ENCODE results near the gene ERP44.

DNA sequence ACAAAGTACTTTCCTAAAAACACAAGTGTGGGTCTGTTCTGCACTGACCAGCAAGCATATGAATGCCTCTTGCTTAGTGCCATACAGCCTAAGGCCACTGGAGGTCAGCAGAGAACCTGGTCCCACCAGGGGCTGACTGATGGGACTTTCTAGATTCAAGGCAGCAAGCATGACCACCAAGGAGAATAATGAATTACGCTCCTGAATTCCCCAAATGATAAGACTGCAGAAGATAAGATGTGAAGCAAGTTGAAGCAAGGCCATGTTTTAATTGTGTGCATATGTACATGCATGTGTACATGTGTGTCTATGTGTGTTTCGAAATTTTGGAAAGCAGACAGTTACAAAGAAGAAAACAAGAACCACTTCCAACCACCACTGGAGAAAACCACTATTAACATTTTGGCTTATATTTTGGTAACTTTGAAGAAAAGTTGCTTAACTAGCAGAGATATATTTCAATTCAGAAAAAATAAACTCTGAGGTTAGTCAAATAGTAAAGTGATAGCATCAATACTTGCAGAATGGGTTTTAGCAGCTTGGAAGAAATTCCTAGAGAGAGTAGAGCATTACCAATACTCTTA is 70.5 kb downstream of the ERP44 start:
- TF ChIP-seq POLR2A (IDR thresholded peaks at IDR 0.05) = no peak
- TF ChIP-seq, protein P1, sequence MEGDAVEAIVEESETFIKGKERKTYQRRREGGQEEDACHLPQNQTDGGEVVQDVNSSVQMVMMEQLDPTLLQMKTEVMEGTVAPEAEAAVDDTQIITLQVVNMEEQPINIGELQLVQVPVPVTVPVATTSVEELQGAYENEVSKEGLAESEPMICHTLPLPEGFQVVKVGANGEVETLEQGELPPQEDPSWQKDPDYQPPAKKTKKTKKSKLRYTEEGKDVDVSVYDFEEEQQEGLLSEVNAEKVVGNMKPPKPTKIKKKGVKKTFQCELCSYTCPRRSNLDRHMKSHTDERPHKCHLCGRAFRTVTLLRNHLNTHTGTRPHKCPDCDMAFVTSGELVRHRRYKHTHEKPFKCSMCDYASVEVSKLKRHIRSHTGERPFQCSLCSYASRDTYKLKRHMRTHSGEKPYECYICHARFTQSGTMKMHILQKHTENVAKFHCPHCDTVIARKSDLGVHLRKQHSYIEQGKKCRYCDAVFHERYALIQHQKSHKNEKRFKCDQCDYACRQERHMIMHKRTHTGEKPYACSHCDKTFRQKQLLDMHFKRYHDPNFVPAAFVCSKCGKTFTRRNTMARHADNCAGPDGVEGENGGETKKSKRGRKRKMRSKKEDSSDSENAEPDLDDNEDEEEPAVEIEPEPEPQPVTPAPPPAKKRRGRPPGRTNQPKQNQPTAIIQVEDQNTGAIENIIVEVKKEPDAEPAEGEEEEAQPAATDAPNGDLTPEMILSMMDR (IDR thresholded peaks at IDR 0.05) = peak; percentile 85 to 95 (median 94)

Measured in right lobe of liver (tissue), 4 donors.